CD4-positive, alpha-beta T cell treated with Interleukin-6 at 100 ng/mL for 8 hours (primary cell): ENCODE results near the gene PLA2G6.
A peak's percentile ranks its signal among the peaks of the same experiment; 100 is the strongest.

Experiments used
- DNase-seq: peaks from one replicate; pipeline ENCODE4 v3.0.0-alpha.2; 2020; ENCODE audit warnings: mixed read lengths, low spot score

PLA2G6 gene, protein sequence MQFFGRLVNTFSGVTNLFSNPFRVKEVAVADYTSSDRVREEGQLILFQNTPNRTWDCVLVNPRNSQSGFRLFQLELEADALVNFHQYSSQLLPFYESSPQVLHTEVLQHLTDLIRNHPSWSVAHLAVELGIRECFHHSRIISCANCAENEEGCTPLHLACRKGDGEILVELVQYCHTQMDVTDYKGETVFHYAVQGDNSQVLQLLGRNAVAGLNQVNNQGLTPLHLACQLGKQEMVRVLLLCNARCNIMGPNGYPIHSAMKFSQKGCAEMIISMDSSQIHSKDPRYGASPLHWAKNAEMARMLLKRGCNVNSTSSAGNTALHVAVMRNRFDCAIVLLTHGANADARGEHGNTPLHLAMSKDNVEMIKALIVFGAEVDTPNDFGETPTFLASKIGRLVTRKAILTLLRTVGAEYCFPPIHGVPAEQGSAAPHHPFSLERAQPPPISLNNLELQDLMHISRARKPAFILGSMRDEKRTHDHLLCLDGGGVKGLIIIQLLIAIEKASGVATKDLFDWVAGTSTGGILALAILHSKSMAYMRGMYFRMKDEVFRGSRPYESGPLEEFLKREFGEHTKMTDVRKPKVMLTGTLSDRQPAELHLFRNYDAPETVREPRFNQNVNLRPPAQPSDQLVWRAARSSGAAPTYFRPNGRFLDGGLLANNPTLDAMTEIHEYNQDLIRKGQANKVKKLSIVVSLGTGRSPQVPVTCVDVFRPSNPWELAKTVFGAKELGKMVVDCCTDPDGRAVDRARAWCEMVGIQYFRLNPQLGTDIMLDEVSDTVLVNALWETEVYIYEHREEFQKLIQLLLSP

DNA sequence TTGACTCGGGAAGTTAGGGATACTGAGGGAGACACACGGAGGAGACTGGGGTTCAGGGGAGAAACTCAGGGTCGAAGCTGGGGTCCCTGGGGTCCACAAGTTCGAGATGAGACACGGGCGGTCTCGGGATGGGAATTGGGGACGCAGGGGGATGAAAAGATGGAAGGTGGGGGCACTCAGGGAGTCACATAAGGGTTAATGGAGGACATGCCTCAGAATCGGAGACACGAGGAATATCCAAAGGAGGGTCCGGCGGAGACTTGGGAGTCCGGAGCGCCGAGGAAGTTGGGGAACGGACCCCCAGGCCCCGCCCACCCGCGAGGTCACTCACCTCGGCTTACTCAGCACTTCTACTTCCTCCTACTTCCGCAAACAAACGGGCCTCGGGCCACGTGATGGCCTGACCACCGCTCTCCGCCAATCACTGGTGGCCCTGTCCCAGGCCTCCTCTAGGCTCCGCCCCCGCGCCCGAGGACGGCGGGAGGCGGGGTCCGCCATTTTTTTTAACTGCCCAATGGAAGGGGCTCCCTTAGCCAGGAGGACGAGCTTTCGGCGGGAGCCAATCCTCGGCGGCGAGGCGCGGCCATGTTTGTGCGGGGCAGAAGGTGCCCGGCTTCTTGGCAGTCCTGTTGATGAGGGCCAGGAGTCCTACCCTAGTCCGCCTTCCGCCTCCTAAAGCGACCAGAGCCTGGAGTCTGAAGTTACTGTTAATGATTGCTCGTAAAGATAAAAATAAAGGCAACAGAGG is at the start of gene PLA2G6:
TSS of gene PLA2G6 (minus strand) at position 378 of the 748 bp plus-strand sequence. CDS start 12,404 bp downstream, outside the sequence.
- peak; percentile 97 for DNase-seq

DNA sequence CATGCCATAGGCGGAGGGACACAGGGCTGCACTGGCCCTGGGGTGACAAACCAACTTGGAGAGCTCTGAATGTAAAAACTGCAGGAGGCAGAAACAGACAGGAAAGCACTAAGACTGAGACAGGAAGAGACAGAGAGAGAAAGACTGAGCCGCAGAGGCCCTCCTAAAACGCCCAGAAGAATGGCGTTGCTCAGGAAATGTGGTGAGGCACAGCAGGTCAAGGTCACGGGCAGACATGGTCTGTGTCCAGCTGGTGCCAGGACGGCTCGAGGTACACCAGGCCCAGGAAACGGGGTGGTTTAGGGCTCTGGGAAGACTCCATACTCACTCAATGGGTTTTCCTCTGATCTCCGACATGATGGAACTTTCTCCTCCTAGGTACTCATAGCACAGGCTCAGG is 49.3 kb upstream of the PLA2G6 start:
- no peak for DNase-seq

DNA sequence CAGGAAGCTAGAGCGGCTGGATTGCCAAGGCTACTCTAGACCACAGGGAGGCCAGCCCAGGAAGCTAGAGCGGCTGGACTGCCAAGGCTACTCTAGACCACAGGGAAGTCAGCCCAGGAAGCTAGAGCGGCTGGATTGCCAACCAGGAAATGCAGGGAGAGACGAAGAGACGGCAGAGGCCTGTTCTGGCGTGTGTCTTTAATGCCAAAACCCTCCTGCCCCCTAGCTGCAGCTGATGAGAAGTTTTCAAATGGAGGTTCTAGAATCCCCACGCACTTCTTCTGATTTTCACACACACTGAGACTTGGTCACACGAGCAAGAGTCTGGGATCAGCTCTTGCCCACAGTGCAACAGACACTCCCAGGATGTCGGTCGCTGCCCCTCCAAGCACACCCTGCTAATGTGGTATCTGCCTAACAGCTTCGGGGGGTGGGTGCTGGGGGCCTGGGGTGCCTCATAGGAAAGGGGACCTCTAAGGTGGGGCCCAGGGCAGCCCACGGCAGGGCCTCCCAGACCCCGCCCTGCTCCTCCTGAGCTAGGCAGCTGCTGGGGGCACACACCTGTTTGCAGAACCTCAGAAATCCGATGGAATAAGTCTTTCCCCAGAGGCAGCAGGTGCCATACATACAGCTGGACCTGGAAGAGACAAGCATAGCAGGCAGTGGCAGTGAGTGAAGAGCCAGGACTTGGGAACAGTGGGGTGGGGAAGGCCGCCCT is 48.6 kb upstream of the PLA2G6 start:
- peak; percentile 49 for DNase-seq

DNA sequence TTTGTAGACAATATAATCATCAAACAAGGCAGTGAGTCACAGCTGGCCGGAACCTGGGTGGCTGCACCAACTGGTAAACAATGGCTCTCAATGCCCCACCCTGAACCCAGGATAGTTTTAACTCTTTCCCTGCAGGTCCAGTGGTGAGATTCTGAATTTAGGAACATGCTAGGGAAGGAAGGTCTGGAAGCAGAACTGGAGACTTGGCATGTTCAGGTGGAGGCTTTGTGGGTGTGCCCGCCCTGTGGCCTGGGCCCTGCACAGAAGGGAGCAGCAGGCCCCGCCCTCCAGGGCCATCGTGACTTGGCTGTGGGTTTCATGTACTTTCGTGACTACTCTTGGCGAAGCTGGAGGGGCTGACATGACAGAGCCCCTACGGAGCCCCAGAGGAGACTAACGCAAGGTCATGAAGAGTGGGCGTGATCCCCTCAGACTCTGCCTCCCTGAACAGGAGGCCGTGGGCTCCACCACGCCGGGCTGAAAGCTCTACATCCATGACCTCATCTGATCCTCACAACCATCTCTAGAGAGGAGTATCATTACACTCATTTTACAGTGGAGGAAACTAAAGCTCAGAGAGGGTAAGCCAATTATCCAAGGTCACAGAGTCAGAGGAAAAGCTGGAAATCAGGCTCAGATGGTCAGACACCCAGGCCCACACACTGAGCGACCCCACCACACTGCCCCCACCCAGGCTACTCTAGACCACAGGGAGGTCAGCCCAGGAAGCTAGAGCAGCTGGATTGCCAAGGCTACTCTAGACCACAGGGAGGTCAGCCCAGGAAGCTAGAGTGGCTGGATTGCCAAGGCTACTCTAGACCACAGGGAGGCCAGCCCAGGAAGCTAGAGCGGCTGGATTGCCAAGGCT is 47.5 kb upstream of the PLA2G6 start:
- DNase-seq = peak; percentile 23

DNA sequence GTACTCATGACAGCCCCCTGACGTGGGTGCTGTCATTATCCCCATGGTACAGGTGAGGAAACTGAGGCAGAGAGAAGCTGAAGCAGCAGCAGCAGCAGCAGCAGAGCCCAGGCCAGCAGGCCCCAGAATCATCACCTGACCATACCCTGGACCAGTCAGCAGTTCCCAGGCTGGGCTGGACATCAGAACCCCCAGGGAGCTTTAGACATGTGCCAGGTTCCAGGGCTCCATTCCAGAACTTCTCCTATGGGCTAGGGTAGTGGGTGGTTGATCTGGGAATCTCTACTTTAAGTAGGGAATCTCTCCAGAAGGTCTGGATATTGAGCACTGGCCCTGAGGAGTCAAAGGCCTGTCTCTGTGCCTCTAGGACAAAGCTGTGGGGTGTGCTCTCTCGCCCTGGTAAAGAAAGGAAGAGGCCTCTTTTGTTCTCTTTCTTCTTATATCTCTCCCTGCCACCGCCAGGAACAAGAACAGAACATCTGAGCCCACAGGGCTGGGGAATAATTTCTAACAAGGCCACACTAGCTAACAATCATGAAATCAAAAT is 46.8 kb upstream of the PLA2G6 start:
- no peak for DNase-seq

DNA sequence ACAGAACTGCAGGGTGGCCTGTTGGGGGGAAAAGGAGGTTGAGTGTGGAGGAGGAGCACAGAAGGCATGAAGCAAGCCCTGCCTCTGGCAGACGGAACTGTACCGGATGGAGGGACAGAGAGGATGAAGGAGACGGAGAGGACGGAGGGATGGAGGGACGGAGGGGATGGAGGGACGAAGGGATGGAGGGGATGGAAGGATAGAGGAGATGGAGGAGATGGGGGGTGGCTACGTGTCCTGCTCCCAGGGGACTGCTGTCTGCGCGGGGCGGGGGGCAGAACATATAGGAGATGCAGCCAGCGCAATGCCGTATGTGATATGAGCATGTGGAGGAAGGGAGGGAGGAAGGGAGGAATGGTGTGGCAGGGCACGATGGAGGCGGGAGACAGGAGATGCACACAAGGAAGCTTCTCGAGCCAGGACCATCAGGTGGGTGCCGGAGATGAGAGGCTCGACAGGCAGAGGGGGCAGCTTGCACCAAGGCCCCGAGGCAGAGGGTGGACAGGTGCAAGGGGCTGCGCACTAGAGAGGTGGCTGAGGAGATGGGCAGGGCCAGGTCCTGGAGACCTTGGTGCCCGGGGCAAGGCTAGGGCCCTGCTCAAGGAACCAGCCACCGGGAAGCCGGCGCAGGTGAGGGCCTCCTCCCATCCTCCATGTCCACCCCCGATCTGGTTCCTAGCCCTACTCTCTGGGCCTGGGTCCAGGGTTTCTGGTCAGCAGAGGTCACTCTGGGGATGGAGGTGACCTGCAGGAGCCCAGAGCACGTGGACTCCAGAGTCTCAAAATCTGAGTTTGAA is 45.4 kb upstream of the PLA2G6 start:
- no peak for DNase-seq

DNA sequence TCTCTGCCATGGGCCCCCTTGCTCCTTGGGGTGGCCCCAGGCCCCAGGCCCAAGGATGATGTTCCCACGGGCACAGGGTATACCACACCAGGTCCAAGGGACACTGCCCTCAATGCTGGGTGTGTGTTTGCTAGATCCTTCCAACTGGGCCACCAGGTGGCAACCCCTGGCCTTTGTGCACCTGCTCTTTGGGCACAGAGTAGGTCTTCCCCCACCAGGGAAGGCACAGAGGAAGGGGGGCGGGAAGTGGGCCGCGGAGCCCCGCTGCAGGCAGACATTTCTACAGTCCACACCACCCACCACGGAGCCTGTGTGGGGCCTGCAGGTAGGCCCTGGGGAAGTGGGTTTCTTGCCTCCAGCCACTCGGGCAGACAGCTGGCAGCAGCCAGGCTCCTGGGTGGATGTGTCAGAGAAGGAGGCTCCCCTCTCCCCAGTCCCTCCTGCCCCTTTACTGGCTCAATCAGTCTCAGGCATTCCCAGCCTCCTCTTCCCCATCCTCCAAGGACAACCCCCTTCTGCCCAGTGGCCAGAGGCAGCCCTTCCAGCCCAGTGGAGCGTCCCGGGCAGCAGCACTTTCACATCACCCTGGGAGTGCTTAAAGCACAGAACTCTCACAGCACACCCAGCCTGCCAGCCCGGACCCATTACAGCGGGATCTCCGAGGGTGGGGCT is 41.8 kb upstream of the PLA2G6 start:
- no peak for DNase-seq

DNA sequence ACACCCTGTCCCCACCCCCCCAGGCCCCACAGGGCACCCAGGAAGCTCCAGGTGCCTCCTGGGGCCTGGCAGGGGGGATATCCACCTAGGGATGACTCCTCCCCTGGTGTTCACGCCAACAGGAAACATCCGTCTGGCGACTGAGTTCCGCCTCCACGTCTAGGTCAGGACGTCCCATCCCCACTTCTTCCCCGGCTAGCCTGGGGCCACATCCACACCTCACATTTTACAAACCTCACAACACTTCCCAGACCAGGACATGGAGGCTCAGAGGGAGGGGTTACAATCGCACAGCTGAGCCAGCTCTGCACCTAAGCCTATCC is 41.1 kb upstream of the PLA2G6 start:
- DNase-seq = no peak

DNA sequence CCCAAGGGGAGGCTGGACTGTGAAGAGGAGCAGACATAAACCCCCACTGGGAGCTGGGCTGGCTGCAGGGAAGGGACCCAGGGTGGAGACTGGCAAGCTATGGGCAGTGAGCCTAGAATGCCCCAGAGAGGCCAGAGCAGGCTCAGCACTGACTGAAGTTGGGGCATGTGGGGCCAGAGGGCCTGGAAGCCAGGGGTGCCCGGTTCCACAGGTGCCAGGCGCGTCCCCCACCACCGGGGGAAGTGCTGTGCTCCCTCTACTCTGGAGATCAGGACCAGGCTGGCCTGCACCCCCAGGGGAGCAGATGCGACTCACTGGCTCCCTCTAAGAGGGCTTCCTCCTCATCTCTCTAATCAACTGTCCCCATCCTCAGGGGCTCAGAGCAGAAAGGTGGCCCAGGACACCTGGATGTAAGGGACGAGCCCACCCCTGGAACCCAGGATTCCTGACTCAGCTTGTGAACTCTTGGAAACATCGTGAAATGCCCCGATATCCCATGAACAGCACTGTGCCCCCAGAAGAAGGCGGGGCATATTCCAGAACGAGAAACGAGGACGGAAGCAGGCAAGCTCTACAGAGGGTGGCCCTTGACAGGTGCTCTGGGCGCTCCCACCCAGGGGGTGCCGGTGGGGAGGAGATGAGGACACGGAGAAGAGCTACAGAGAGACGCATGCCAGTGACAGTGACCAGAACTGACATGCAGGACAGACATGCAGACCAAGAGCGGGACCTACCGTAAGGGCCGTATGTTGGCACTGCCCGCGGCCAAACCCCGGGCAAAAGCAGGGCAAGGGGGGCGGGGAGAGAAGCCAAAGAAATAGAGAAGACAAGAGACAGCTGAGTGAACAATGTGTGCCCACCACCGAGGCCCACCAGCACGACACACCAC is 40.5 kb upstream of the PLA2G6 start:
- DNase-seq = no peak

DNA sequence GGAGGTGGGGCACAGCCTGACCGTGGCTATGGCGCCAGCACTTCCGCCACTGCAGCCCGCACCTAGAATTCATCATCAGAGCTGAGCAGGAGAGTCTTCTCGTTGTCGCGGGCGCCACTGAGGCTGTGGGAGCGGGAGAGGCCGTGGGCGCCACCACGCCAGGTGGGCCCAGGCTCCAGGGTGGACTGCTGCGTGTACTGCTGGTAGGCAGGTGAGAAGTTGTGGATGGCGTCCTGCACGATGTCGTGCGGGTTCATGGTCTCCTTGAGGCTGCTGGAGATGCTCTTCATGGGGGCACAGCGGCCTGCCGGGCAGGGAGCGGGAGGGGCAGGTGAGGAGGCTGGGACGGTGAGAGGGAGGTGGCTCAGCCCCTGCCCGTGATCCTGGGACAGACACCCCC is 39.8 kb upstream of the PLA2G6 start:
- DNase-seq = no peak

DNA sequence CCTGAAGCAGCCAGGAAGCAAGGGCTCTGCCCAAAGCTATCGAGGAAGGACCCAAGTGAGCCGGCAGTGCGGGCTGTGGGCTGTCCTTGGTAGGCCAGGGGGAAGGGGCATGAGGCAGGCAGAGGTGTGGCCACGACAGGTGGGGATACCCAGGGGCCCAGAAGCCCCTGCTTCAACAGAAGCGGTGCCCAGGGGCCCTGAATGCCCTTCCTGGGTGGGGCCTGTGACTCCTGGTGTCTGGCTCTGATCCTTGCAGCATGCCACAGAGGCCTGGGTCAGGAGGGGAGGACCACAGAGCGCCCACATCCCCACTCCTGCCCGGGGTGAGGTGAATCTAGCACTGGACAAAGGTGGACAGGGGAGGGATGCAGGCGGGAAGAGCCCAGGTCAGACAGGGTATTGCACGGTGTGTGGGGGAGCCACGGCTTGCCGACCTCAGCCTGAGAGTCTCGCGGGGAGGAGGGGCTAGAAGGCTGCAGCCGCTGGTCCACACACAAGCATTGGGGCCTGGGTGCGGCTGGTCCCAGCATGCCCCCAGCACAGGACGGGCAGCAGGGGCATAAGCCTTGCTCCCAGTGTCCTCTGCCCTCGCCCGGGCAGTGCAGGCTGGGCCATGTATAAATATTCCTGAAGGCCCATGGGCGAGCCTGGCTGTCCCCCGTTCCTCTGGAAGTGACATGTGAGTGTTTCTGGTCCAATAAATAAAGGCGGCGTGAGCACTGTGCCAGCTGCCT is 39.2 kb upstream of the PLA2G6 start:
- no peak for DNase-seq

DNA sequence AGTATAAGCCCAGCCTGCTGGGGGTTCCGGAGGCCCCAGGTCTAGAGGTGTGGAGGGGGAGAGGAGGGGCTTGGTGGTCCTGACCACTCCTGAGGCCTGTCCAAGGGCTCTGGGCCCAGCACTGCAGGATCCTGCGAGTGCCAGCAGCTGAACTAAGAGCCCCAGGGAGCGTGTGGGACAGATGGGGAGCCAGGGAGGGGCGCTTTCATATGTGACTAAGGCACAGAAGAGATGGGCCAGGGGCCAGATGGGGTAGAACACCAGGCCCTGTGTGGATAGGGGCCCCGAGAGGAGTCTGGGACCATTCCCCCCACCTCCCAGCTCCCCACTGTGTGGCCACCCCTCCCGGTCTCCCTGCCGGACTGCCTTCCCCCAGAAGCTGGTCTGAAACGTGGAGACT is 38.5 kb upstream of the PLA2G6 start:
- DNase-seq = no peak

DNA sequence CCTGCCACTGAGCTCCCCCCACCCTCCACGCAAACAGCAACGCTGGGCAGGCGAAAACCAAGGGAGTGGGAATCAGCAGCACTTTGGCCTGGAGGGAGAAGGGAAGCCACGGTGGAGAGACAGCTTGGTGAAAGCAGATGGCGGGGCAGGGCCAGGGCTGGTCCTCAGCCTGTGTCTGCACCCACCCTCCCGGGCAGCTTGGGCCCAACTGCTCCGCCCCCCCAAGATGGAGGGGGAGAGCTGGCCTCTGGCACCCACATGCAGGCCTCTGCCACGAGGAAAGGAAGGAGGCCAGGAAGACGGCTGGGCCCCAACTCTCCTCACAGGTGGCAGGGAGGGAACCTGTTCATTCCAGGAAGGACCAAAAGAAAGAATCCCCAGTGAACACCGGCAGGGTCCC is 38.0 kb upstream of the PLA2G6 start:
- no peak for DNase-seq

DNA sequence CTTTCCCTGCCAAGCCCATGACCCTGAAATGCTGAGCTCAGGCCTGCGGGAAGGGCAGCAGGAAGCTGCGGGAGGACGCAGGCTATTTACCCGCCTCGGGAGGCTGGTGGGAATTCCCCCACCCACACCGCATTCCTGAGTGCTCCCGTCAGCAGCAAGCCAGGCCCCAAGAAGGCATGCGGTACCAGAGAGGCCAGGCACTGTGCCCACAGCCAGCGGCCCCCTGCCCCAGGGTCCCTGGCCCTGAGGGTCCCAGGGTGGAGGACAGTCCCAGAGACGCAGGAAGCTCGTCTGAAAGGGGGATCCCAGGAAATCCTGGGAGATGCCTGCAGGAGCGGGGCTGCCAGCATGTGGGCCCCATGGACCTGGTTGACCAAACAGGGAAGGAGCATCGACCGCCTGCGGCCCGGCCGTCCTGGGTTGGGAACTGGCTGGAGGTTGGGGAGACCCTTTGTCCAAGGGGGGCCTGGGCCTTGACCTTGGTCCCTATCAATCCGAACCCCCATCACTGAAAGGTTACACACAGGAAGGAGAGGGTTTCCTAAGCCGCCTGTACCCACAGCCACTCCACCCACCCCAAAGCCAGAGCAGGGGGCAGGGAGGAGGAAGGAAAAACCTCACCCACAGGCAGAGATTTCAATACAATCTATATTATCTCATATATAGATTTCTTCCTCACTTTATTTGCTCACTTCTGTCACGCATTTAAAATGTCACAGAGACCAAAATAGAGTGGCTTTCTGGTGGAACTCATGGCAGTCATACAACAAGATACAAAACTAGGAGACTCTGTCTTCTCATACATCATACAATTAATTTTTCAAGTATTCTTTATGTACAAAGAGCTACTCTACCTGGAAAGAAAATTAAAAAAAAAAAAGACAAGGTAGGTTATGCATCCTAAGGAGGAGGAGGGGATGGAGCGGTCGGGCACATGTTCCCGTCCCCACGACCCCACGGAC is 37.3 kb upstream of the PLA2G6 start:
- DNase-seq = peak; percentile 22

DNA sequence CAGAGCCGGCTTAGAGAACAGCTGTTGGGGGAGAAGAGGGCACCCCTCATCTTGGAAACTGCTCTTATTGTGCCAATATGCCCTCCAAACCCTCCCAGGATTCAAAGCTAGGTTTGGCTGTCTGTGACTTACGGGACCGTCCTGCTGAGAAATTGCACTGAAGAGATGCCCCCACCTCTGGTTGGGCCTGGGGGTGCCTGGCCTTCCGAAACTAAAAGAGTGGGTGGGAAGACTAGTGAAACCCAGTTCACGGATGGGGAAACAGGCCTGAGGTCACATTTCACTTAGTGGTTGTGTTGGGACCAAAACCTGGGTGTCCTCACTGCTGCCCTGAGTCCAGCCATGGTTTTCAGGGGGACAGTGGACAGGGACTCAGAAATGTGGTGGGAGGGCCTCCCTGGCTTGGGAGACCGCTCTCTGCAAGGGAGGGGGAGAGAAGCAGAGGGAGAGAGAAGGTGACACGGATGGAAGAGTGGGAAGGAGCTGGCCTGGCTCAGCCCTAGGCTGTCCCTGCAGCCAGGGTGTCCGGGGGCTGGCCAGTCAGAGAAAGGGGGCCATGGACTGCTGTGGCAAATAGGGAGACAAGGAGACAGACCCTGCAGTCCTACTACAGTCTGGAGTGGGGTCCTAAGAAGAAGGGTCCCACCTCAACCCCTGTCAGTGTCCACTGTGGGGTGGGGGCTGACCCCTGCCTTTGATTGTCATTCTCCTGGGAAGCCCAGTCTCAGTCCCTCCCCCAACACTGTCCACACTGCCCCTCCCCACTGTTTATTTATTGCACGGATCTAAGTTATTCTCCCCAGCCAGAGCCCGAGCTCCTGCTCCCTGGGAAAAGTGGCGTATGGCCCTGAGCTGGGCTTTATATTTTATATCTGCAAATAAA is 33.8 kb upstream of the PLA2G6 start:
- no peak for DNase-seq
